HFFc6 (cell line): Measurements from ENCODE around the gene CCNDBP1. TPM values are rescaled to one million over a fixed set of nuclear protein-coding genes. Genes with fewer than 3 reads are reported as not detected.
A peak's percentile ranks its signal among the peaks of the same experiment; 100 is the strongest.

Experiments
- DNase-seq: peaks from one replicate; pipeline ENCODE4 v3.0.0-alpha.2; 2018
- H3K27ac Mint-ChIP-seq: 2 replicates; pipeline ENCODE4 v1.8.0; 2020; ENCODE audit warnings: mild to moderate bottlenecking, mixed read lengths
- H3K27me3 Mint-ChIP-seq: 2 replicates; pipeline ENCODE4 v1.8.0; 2021; ENCODE audit warnings: mild to moderate bottlenecking, moderate library complexity, mixed read lengths; ENCODE audit not compliant: insufficient read depth
- H3K36me3 Mint-ChIP-seq: 2 replicates; pipeline ENCODE4 v1.8.0; 2021; ENCODE audit warnings: low read depth, mixed read lengths
- H3K4me1 Mint-ChIP-seq: 2 replicates; pipeline ENCODE4 v1.8.0; 2020; ENCODE audit warnings: low read depth, mixed read lengths
- H3K4me3 Mint-ChIP-seq: 2 replicates; pipeline ENCODE4 v1.8.0; 2020; ENCODE audit warnings: mild to moderate bottlenecking, moderate library complexity, mixed read lengths
- H3K9me3 Mint-ChIP-seq: 2 replicates; pipeline ENCODE4 v1.8.0; 2020; ENCODE audit warnings: mild to moderate bottlenecking, mixed read lengths
- long read RNA-seq: library from polyadenylated mRNA; unstranded; transcript quantifications from one replicate; pipeline ENCODE4 v2.0.0, GENCODE V29; 2019
- total RNA-seq, 6 experiments: library from RNA; stranded (reverse); fragmentation: NEBNext Ultra II Directional; extraction: Animal tissue kit (Norgen Biotek cat#: 25700); gene quantifications; 2 replicates in 1 of 6; 3 replicates in 5 of 6; pipeline ENCODE4 v1.2.3, GENCODE V29; 2021
- TF ChIP-seq, protein P1 (sequence below): fragments of 200-600 bp; sonication (generic); IDR thresholded peaks from 2 replicates; pipeline ENCODE4 v1.5.0; 2021; ENCODE audit warnings: antibody characterized with exemption, mild to moderate bottlenecking

The CCNDBP1 gene, protein sequence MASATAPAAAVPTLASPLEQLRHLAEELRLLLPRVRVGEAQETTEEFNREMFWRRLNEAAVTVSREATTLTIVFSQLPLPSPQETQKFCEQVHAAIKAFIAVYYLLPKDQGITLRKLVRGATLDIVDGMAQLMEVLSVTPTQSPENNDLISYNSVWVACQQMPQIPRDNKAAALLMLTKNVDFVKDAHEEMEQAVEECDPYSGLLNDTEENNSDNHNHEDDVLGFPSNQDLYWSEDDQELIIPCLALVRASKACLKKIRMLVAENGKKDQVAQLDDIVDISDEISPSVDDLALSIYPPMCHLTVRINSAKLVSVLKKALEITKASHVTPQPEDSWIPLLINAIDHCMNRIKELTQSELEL
- total RNA-seq = 10 to 100 TPM; 50.9 to 60.7 (median 57.2) TPM
- long read RNA-seq, transcript CCNDBP1-201 (11 exons, 3,660 nt) = major isoform, 97 of 111 reads
- long read RNA-seq, partial matches to known transcripts = 11 of 111 reads
- long read RNA-seq, other reads (novel, unspliced or antisense) = 1 of 111 reads

DNA sequence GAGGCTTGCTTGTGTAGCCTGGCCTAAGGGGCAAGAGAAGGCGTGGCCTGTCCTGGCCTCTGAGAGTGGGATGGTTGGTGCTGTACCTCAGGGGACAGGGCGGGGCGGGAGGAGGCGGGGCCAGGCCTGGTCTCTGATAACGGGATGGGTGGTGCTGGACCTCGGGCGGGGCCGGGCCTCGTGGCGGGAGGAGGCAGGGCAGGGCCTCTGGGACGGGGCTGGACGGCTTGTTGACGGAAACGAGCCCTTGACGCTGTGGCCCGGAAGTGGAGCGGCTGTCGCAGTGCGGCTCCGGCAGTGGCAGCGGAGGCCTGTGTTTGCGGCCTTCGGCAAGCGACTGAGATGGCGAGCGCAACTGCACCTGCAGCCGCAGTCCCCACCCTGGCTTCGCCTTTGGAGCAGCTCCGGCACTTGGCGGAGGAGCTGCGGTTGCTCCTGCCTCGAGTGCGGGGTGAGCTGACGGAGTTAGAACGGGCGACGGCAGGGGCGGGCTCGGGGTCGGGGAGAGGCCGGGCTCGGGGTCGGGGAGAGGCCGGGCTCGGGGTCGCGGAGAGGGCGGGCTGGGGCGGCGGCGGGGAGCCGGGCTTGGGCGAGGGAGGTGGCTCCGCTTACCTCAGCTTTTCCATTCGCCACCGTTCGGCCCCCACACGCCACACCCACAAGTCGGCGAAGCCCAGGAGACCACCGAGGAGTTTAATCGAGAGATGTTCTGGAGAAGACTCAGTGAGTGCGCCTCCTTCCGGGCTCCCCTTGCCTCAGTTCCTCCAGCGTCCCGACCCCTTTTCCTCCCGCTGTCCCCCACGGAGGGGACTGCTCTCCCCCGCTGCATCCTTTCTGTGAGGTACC is at the start of gene CCNDBP1:
CCNDBP1 (plus strand) TSS at position 247 of the 846 bp plus-strand sequence; CDS start at position 343, 96 bp downstream.
- no peaks in the 10 kb centered on the region for H3K27me3 Mint-ChIP-seq
- no peaks in the 10 kb centered on the region for H3K36me3 Mint-ChIP-seq
- H3K27ac Mint-ChIP-seq = peak within 1 kb of the TSS; percentile 82
- peaks cover 27% of the 10 kb centered on the region for H3K4me1 Mint-ChIP-seq
- peak; percentile 85 for DNase-seq
- H3K4me3 Mint-ChIP-seq = peak within 1 kb of the TSS; percentile 96
- TF ChIP-seq, protein P1, sequence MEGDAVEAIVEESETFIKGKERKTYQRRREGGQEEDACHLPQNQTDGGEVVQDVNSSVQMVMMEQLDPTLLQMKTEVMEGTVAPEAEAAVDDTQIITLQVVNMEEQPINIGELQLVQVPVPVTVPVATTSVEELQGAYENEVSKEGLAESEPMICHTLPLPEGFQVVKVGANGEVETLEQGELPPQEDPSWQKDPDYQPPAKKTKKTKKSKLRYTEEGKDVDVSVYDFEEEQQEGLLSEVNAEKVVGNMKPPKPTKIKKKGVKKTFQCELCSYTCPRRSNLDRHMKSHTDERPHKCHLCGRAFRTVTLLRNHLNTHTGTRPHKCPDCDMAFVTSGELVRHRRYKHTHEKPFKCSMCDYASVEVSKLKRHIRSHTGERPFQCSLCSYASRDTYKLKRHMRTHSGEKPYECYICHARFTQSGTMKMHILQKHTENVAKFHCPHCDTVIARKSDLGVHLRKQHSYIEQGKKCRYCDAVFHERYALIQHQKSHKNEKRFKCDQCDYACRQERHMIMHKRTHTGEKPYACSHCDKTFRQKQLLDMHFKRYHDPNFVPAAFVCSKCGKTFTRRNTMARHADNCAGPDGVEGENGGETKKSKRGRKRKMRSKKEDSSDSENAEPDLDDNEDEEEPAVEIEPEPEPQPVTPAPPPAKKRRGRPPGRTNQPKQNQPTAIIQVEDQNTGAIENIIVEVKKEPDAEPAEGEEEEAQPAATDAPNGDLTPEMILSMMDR = peak; percentile 70
- no peaks in the 10 kb centered on the region for H3K9me3 Mint-ChIP-seq

- H3K27me3 Mint-ChIP-seq = no peaks in the 10 kb centered on the region
- H3K9me3 Mint-ChIP-seq = no peaks in the 10 kb centered on the region
- H3K27ac Mint-ChIP-seq = no peak overlapping the region
- DNase-seq = no peak
- H3K36me3 Mint-ChIP-seq = peaks cover 34% of the 10 kb centered on the region
- H3K4me3 Mint-ChIP-seq = no peak overlapping the region
- H3K4me1 Mint-ChIP-seq = peaks cover 10% of the 10 kb centered on the region; the same call in 1 of the 2 replicates
- TF ChIP-seq, protein P1 = peak; percentile 8; the same call in 1 of the 2 replicates
These were observed 41.8 kb upstream of the CCNDBP1 start for GRCh38 chr15:43143203-43143941.

GRCh38 chr15:43144512-43144911 is 40.7 kb upstream of the CCNDBP1 start:
- Mint-ChIP-seq H3K36me3 (peaks cover 33% of the 10 kb centered on the region), H3K4me3 (no peak overlapping the region), H3K27me3 (no peaks in the 10 kb centered on the region), H3K9me3 (no peaks in the 10 kb centered on the region), H3K27ac (no peak overlapping the region), H3K4me1 (peaks cover 18% of the 10 kb centered on the region)
- no peak for DNase-seq
- TF ChIP-seq, protein P1 = no peak

- H3K9me3 Mint-ChIP-seq = no peaks in the 10 kb centered on the region
- no peak for DNase-seq
- TF ChIP-seq, protein P1 = no peak
- H3K27ac Mint-ChIP-seq = no peak overlapping the region
- H3K4me3 Mint-ChIP-seq = no peak overlapping the region
- H3K4me1 Mint-ChIP-seq = peaks cover 30% of the 10 kb centered on the region
- H3K27me3 Mint-ChIP-seq = no peaks in the 10 kb centered on the region
- H3K36me3 Mint-ChIP-seq = peaks cover 19% of the 10 kb centered on the region
These were observed 39.0 kb upstream of the CCNDBP1 start for GRCh38 chr15:43146184-43146583.
